GM23248 (cell line): ENCODE results near the gene UCK2.

ENCODE experiments used
- EZH2 ChIP-seq: fragments of 200-600 bp; sonication (generic); IDR thresholded peaks from 2 replicates; pipeline ENCODE4 v1.6.1; 2018; ENCODE audit warnings: antibody characterized with exemption, mild to moderate bottlenecking; ENCODE audit not compliant: insufficient read depth, poor library complexity, severe bottlenecking
- EZH2phosphoT487 ChIP-seq: fragments of 200-600 bp; sonication (generic); IDR thresholded peaks from 2 replicates; pipeline ENCODE4 v1.6.1; 2018; ENCODE audit warnings: antibody characterized with exemption, moderate library complexity, mild to moderate bottlenecking, low read depth; ENCODE audit not compliant: insufficient read depth

GRCh38 chr1:165924117-165924516, 96.7 kb downstream of the UCK2 start:
- no peak for TF ChIP-seq EZH2phosphoT487
- no peak for TF ChIP-seq EZH2
